NB4 (cell line): ENCODE data around the gene SUMF1.

Source experiments
- DNase-seq: peaks from one replicate; pipeline ENCODE4 v3.0.0; 2010; ENCODE audit warnings: low read depth
- H3K4me3 ChIP-seq: one replicate; pipeline ENCODE4 v1.5.1; 2011; ENCODE audit warnings: mild to moderate bottlenecking, low read depth, low read length, moderate library complexity
- MYC ChIP-seq: IDR thresholded peaks from 2 replicates; pipeline ENCODE4 v1.6.1; 2011; ENCODE audit warnings: low read depth, low read length
- POLR2A ChIP-seq: IDR thresholded peaks from 2 replicates; pipeline ENCODE4 v1.6.1; 2011; ENCODE audit warnings: mild to moderate bottlenecking; ENCODE audit not compliant: insufficient read length; ENCODE audit errors: extremely low read depth
- TF ChIP-seq, protein P1 (sequence below): IDR thresholded peaks from one replicate; pipeline ENCODE4 v1.5.1; 2012; ENCODE audit warnings: low read depth, low read length
- TF ChIP-seq, protein P2 (sequence below): IDR thresholded peaks from 2 replicates; pipeline ENCODE4 v1.6.1; 2011; ENCODE audit warnings: low read depth, low read length

The SUMF1 gene

GRCh38 chr3:4497843-4498324, 30.8 kb upstream of the SUMF1 start:
- TF ChIP-seq MYC (no peak), POLR2A (no peak)
- TF ChIP-seq, protein P1, sequence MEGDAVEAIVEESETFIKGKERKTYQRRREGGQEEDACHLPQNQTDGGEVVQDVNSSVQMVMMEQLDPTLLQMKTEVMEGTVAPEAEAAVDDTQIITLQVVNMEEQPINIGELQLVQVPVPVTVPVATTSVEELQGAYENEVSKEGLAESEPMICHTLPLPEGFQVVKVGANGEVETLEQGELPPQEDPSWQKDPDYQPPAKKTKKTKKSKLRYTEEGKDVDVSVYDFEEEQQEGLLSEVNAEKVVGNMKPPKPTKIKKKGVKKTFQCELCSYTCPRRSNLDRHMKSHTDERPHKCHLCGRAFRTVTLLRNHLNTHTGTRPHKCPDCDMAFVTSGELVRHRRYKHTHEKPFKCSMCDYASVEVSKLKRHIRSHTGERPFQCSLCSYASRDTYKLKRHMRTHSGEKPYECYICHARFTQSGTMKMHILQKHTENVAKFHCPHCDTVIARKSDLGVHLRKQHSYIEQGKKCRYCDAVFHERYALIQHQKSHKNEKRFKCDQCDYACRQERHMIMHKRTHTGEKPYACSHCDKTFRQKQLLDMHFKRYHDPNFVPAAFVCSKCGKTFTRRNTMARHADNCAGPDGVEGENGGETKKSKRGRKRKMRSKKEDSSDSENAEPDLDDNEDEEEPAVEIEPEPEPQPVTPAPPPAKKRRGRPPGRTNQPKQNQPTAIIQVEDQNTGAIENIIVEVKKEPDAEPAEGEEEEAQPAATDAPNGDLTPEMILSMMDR: no peak
- TF ChIP-seq, protein P2, sequence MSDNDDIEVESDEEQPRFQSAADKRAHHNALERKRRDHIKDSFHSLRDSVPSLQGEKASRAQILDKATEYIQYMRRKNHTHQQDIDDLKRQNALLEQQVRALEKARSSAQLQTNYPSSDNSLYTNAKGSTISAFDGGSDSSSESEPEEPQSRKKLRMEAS: no peak
- H3K4me3 ChIP-seq: no peak overlapping the region
- no peak for DNase-seq

- DNase-seq: no peak
- no peak overlapping the region for H3K4me3 ChIP-seq
- TF ChIP-seq, protein P1: no peak
- TF ChIP-seq, protein P2: no peak
- TF ChIP-seq POLR2A: no peak
- no peak for TF ChIP-seq MYC
These were observed 30.1 kb upstream of the SUMF1 start for GRCh38 chr3:4497005-4497692.

GRCh38 chr3:4496087-4496452, 29.0 kb upstream of the SUMF1 start:
- DNase-seq: no peak
- H3K4me3 ChIP-seq: no peak overlapping the region
- TF ChIP-seq, protein P2: no peak
- TF ChIP-seq POLR2A: no peak
- TF ChIP-seq, protein P1: no peak
- TF ChIP-seq MYC: no peak

- H3K4me3 ChIP-seq: no peak overlapping the region
- TF ChIP-seq, protein P1: no peak
- TF ChIP-seq, protein P2: no peak
- TF ChIP-seq POLR2A (no peak), MYC (no peak)
- peak; percentile 43 for DNase-seq
These were observed 28.4 kb upstream of the SUMF1 start for GRCh38 chr3:4495294-4496086.

DNA sequence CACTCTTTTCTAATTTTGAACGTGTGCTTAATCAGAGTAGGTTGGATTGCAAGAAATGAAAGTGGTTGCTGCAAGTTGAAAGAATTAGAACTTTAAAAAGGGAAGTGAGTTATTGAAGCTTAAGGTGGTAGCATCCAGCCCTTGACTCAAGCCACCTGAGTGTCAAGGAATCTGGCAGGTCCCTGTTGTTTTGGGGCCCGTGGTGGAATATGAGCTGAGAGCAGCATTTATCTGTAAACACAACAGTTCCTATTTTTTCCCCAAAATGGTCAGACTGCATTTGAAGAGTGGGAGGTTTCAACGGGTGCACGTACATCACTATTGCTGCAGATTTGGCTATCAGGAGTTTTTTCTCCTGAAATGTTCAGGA, 27.8 kb upstream of the SUMF1 start:
- no peak for TF ChIP-seq MYC
- TF ChIP-seq, protein P2: no peak
- no peak for TF ChIP-seq POLR2A
- TF ChIP-seq, protein P1: no peak
- H3K4me3 ChIP-seq: peak overlapping the region; percentile 62
- DNase-seq: peak; percentile 26
